Liver (tissue), 9 donors: ENCODE measurements around the gene OR2M3. TPM values are rescaled to one million over a fixed set of nuclear protein-coding genes. Genes with fewer than 3 reads are reported as not detected.

ENCODE experiments used
- DNase-seq: peaks from one replicate; pipeline ENCODE4 v3.0.0-alpha.2; 2017; ENCODE audit warnings: low spot score
- H3K27ac ChIP-seq, 2 donors: one replicate each; pipeline ENCODE4 v1.7.0; 2013; ENCODE audit warnings: inconsistent platforms in 2 of 2, low read length in 2 of 2, control low read depth in 1 of 2, low read depth in 1 of 2, mild to moderate bottlenecking in 1 of 2
- H3K27me3 ChIP-seq, 4 donors: one replicate each; pipeline versions ENCODE4 v1.6.1 to v1.7.0; 2013; ENCODE audit warnings: low read length in 3 of 4, inconsistent platforms in 1 of 4, mild to moderate bottlenecking in 1 of 4, moderate library complexity in 1 of 4; ENCODE audit not compliant: control insufficient read depth in 4 of 4, insufficient read depth in 4 of 4
- H3K36me3 ChIP-seq, 4 donors: one replicate each; pipeline versions ENCODE4 v1.6.1 to v1.7.0; 2013; ENCODE audit warnings: low read length in 3 of 4, mild to moderate bottlenecking in 3 of 4, low read depth in 1 of 4, moderate library complexity in 1 of 4; ENCODE audit not compliant: control insufficient read depth in 4 of 4, insufficient read depth in 3 of 4
- H3K4me1 ChIP-seq, 4 donors: one replicate each; pipeline versions ENCODE4 v1.6.1 to v1.7.0; 2013; ENCODE audit warnings: low read length in 3 of 4, mild to moderate bottlenecking in 3 of 4, moderate library complexity in 1 of 4; ENCODE audit not compliant: control insufficient read depth in 4 of 4, insufficient read depth in 4 of 4
- H3K4me3 ChIP-seq, 3 donors: one replicate each; pipeline versions ENCODE4 v1.6.1 to v1.7.0; 2013; ENCODE audit warnings: low read length in 3 of 3, control low read depth in 1 of 3, low read depth in 1 of 3, mild to moderate bottlenecking in 1 of 3
- H3K9ac ChIP-seq, 2 donors: one replicate each; pipeline ENCODE4 v1.7.0; 2013; ENCODE audit warnings: low read length in 2 of 2, mild to moderate bottlenecking in 2 of 2, moderate library complexity in 2 of 2, control low read depth in 1 of 2, low read depth in 1 of 2
- H3K9me3 ChIP-seq, 4 donors: one replicate each; pipeline versions ENCODE4 v1.6.1 to v1.7.0; 2013; ENCODE audit warnings: low read length in 3 of 4; ENCODE audit not compliant: control insufficient read depth in 4 of 4
- CTCF ChIP-seq: fragments of 150-350 bp; IDR thresholded peaks from 2 replicates; pipeline ENCODE4 v1.5.1; 2017; ENCODE audit warnings: improper control_type of control experiment, low read depth, low read length; ENCODE audit not compliant: missing input control
- FOXA1 ChIP-seq: IDR thresholded peaks from 2 replicates; pipeline ENCODE4 v1.6.1; 2016; ENCODE audit warnings: antibody characterized with exemption
- GABPA ChIP-seq, 2 donors: IDR thresholded peaks in 1 of 2; conservative IDR thresholded peaks in 1 of 2; 2 replicates each; pipeline ENCODE4 v1.6.1; 2016; ENCODE audit warnings: antibody characterized with exemption in 2 of 2, mild to moderate bottlenecking in 1 of 2, moderate library complexity in 1 of 2
- HNF4A ChIP-seq, 2 donors: conservative IDR thresholded peaks; 2 replicates each; pipeline ENCODE4 v1.6.1; 2016; ENCODE audit warnings: antibody characterized with exemption in 2 of 2, mild to moderate bottlenecking in 2 of 2
- JUND ChIP-seq, 2 donors: IDR thresholded peaks; 2 replicates each; pipeline ENCODE4 v1.6.1; 2016; ENCODE audit warnings: antibody characterized with exemption in 2 of 2
- NR2F2 ChIP-seq: IDR thresholded peaks from 2 replicates; pipeline ENCODE4 v1.6.1; 2016; ENCODE audit warnings: antibody characterized with exemption
- REST ChIP-seq: IDR thresholded peaks from 2 replicates; pipeline ENCODE4 v1.6.1; 2016; ENCODE audit warnings: antibody characterized with exemption, mild to moderate bottlenecking
- SP1 ChIP-seq: IDR thresholded peaks from 2 replicates; pipeline ENCODE4 v1.6.1; 2018; ENCODE audit warnings: antibody characterized with exemption, mild to moderate bottlenecking
- TAF1 ChIP-seq: conservative IDR thresholded peaks from 2 replicates; pipeline ENCODE4 v1.6.1; 2016; ENCODE audit warnings: antibody characterized with exemption, mild to moderate bottlenecking
- YY1 ChIP-seq: IDR thresholded peaks from 2 replicates; pipeline ENCODE4 v1.6.1; 2016; ENCODE audit warnings: antibody characterized with exemption, mild to moderate bottlenecking
- WGBS: extraction: QIAGEN DNeasy Blood & Tissue Kit; methylation state at CpG from one replicate; pipeline ENCODE4 v1.1.7; 2013; 5-methylcytosine and 5-hydroxymethylcytosine counted together
- polyA plus RNA-seq, 2 donors: library from polyadenylated mRNA; stranded (reverse) in 1 of 2; unstranded in 1 of 2; fragments of 200-250 nt in 1 of 2; fragments of >200 nt in 1 of 2; fragmentation: Nextera tagmentation in 1 of 2; extraction: Ambion mirVana in 1 of 2; gene quantifications; one replicate each; pipeline versions ENCODE4 v1.2.1 to v1.2.3, GENCODE V29; 2013 to 2015
- total RNA-seq, 2 donors: library from RNA; depleted of rRNA; stranded (reverse); fragments of >200 nt; gene quantifications; one replicate each; pipeline ENCODE4 v1.2.3, GENCODE V29; 2014
- TF ChIP-seq, protein P1 (sequence below): IDR thresholded peaks from 2 replicates; pipeline ENCODE4 v1.6.1; 2016; ENCODE audit warnings: antibody characterized with exemption
- donor health status: healthy.
- donor health status: healthy.
- donor health status: healthy.
- donor health status: healthy.
- donor health status: healthy.

Gene OR2M3
- total and polyA plus RNA-seq, 4 donors, result not detected

- 89% methylated on average over 14 of the region's 14 CpGs for WGBS
- Histone ChIP-seq H3K4me3 (no peak overlapping the region), H3K9ac (no peak overlapping the region), H3K27ac (no peak overlapping the region), H3K9me3 (peaks cover 0 to 2% (median 0%) of the 10 kb centered on the region in 4 donors), H3K27me3 (no peaks in the 10 kb centered on the region), H3K4me1 (no peaks in the 10 kb centered on the region), H3K36me3 (no peaks in the 10 kb centered on the region)
- DNase-seq, result no peak
- TF ChIP-seq, protein P1, sequence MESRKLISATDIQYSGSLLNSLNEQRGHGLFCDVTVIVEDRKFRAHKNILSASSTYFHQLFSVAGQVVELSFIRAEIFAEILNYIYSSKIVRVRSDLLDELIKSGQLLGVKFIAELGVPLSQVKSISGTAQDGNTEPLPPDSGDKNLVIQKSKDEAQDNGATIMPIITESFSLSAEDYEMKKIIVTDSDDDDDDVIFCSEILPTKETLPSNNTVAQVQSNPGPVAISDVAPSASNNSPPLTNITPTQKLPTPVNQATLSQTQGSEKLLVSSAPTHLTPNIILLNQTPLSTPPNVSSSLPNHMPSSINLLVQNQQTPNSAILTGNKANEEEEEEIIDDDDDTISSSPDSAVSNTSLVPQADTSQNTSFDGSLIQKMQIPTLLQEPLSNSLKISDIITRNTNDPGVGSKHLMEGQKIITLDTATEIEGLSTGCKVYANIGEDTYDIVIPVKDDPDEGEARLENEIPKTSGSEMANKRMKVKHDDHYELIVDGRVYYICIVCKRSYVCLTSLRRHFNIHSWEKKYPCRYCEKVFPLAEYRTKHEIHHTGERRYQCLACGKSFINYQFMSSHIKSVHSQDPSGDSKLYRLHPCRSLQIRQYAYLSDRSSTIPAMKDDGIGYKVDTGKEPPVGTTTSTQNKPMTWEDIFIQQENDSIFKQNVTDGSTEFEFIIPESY, result no peak
Measured at GRCh38 chr1:248165186-248165585, 31.9 kb upstream of the OR2M3 start.

DNA sequence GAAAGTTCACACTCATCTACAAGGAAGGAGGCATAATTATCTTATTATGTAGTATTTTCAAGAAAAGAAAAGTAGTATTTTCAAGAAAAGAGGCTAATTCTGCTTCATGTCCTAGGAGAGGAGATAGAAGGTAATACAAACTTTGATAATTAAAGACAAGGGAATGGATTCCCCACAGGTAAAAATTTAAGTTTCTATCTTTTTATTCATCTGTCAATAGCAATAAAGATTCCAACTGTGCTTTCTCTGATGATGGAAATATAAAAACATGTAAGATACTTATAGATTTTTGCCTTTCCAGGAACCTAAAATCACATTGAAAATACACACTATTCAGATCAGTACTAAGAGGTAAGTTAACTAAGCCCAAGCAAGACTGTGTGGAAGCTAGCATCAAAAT lies 22.5 kb upstream of the OR2M3 start, which contains the start of gene OR2M2:
OR2M2 (plus strand) TSS at position 301 of the 400 bp plus-strand sequence. CDS start 5,165 bp downstream, outside the sequence.
- Histone ChIP-seq H3K9me3 (no peaks in the 10 kb centered on the region), H3K27ac (no peak within 1 kb of the TSS), H3K36me3 (no peaks in the 10 kb centered on the region), H3K4me1 (no peaks in the 10 kb centered on the region), H3K27me3 (no peaks in the 10 kb centered on the region), H3K9ac (no peak within 1 kb of the TSS), H3K4me3 (no peak within 1 kb of the TSS)
- TF ChIP-seq TAF1, result no peak
- no peak for TF ChIP-seq FOXA1
- no peak for TF ChIP-seq SP1
- TF ChIP-seq JUND (IDR thresholded peaks at IDR 0.05), result no peak
- TF ChIP-seq REST, result no peak
- TF ChIP-seq YY1, result no peak
- no peak for TF ChIP-seq GABPA (IDR thresholded peaks at IDR 0.05 in 1 of 2, conservative IDR thresholded peaks at IDR 0.05 in 1 of 2)
- TF ChIP-seq, protein P1, result no peak
- no peak for TF ChIP-seq NR2F2
- TF ChIP-seq HNF4A (conservative IDR thresholded peaks at IDR 0.05), result no peak
- TF ChIP-seq CTCF, result no peak
- DNase-seq, result no peak
